Stimulated activated CD4-positive, alpha-beta T cell treated with anti-CD3 and anti-CD28 coated beads, Interleukin-12 subunit alpha, Interleukin-12 subunit beta, amount 100 ng/mL, for 48 hours (primary cell): Measurements from ENCODE around the gene TUBB3.

Experiments used
- DNase-seq, 3 donors: peaks; one replicate each; pipeline ENCODE4 v3.0.0-alpha.2; 2020; ENCODE audit warnings: low read depth in 2 of 3, low spot score in 1 of 3

Gene TUBB3

GRCh38 chr16:89936981-89937380 lies 13.8 kb downstream of the TUBB3 start:
- no peak for DNase-seq

GRCh38 chr16:89938175-89938885 lies 15.2 kb downstream of the TUBB3 start:
- DNase-seq = no peak

GRCh38 chr16:89944773-89945172 lies 21.6 kb downstream of the TUBB3 start:
- no peak for DNase-seq

- no peak for DNase-seq
Measured at GRCh38 chr16:89945654-89946053, 22.5 kb downstream of the TUBB3 start.

GRCh38 chr16:89946515-89946914 lies 23.4 kb downstream of the TUBB3 start:
- no peak for DNase-seq

- DNase-seq = no peak
Measured at GRCh38 chr16:89949121-89949742, 26.1 kb downstream of the TUBB3 start.

GRCh38 chr16:89949756-89950155 lies 26.6 kb downstream of the TUBB3 start:
- no peak for DNase-seq

- no peak for DNase-seq
Measured at GRCh38 chr16:89951509-89951908, 28.4 kb downstream of the TUBB3 start.

GRCh38 chr16:89952049-89952448 lies 28.9 kb downstream of the TUBB3 start:
- no peak for DNase-seq

- no peak for DNase-seq
Measured at GRCh38 chr16:89952551-89952950, 29.4 kb downstream of the TUBB3 start.

GRCh38 chr16:89953671-89954406 lies 30.7 kb downstream of the TUBB3 start:
- DNase-seq = no peak

GRCh38 chr16:89954462-89954861 lies 31.3 kb downstream of the TUBB3 start:
- DNase-seq = no peak

GRCh38 chr16:89955001-89955685 lies 32.0 kb downstream of the TUBB3 start:
- DNase-seq = no peak

GRCh38 chr16:89956505-89957215 lies 33.5 kb downstream of the TUBB3 start:
- no peak for DNase-seq

- no peak for DNase-seq
Measured at GRCh38 chr16:89957216-89957785, 34.2 kb downstream of the TUBB3 start.

GRCh38 chr16:89958068-89958467 lies 34.9 kb downstream of the TUBB3 start:
- DNase-seq = no peak

- no peak for DNase-seq
Measured at GRCh38 chr16:89958596-89958995, 35.5 kb downstream of the TUBB3 start.

- no peak for DNase-seq
Measured at GRCh38 chr16:89960966-89961365, 37.8 kb downstream of the TUBB3 start.

GRCh38 chr16:89961920-89962319 lies 38.8 kb downstream of the TUBB3 start:
- no peak for DNase-seq

GRCh38 chr16:89962754-89963498 lies 39.8 kb downstream of the TUBB3 start:
- DNase-seq = no peak
